ENCODE measurements around the gene PKHD1. TPM values are rescaled to one million over a fixed set of nuclear protein-coding genes. Genes with fewer than 3 reads are reported as not detected.

The PKHD1 gene
- total RNA-seq, 1 donor from 2014 or later = 0.16 TPM

GRCh38 chr6:51775942-51776860, 311.2 kb downstream of the PKHD1 start:
- no peak for TF ChIP-seq CTCF (conservative IDR thresholded peaks at IDR 0.05)
- Mint-ChIP-seq H3K9me3 (no peaks in the 10 kb centered on the region), H3K4me3 (no peak overlapping the region), H3K4me1 (peaks cover 4% of the 10 kb centered on the region), H3K36me3 (ENCODE audit: low read depth) (no peaks in the 10 kb centered on the region), H3K27ac (ENCODE audit: unreplicated experiment) (no peak overlapping the region), H3K27me3 (ENCODE audit: low read depth) (no peaks in the 10 kb centered on the region)
- no peak for DNase-seq (ENCODE audit: low read depth, low spot score)

GRCh38 chr6:51768087-51768486, 319.3 kb downstream of the PKHD1 start:
- peaks cover 17% of the 10 kb centered on the region for H3K9me3 Mint-ChIP-seq
- H3K36me3 Mint-ChIP-seq (ENCODE audit: low read depth) = peaks cover 9% of the 10 kb centered on the region
- no peak overlapping the region for H3K4me3 Mint-ChIP-seq

GRCh38 chr6:51765230-51765629, 322.2 kb downstream of the PKHD1 start:
- Mint-ChIP-seq H3K27ac (ENCODE audit: unreplicated experiment) (no peak overlapping the region), H3K27me3 (ENCODE audit: low read depth) (no peaks in the 10 kb centered on the region), H3K9me3 (peaks cover 20% of the 10 kb centered on the region), H3K4me1 (no peaks in the 10 kb centered on the region), H3K36me3 (ENCODE audit: low read depth) (peaks cover 13% of the 10 kb centered on the region), H3K4me3 (no peak overlapping the region)
- no peak for DNase-seq (ENCODE audit: low read depth, low spot score)
- TF ChIP-seq CTCF (conservative IDR thresholded peaks at IDR 0.05) = no peak

More at GRCh38 chr6:51768087-51768486, 319.3 kb downstream of the PKHD1 start:
- Mint-ChIP-seq H3K4me1 (no peaks in the 10 kb centered on the region), H3K27ac (ENCODE audit: unreplicated experiment) (no peak overlapping the region), H3K27me3 (ENCODE audit: low read depth) (no peaks in the 10 kb centered on the region)
- no peak for TF ChIP-seq CTCF (conservative IDR thresholded peaks at IDR 0.05)
- DNase-seq (ENCODE audit: low read depth, low spot score) = no peak

GRCh38 chr6:51753635-51754034, 333.8 kb downstream of the PKHD1 start:
- H3K36me3 Mint-ChIP-seq (ENCODE audit: low read depth) = no peaks in the 10 kb centered on the region
- peaks cover 3% of the 10 kb centered on the region for H3K9me3 Mint-ChIP-seq
- peak; percentile 45 for DNase-seq (ENCODE audit: low read depth, low spot score)
- no peaks in the 10 kb centered on the region for H3K27me3 Mint-ChIP-seq (ENCODE audit: low read depth)
- TF ChIP-seq CTCF (conservative IDR thresholded peaks at IDR 0.05) = peak; percentile 54
- no peak overlapping the region for H3K27ac Mint-ChIP-seq (ENCODE audit: unreplicated experiment)
- H3K4me1 Mint-ChIP-seq = peaks cover 10% of the 10 kb centered on the region
- H3K4me3 Mint-ChIP-seq = no peak overlapping the region

GRCh38 chr6:51743999-51744398, 343.4 kb downstream of the PKHD1 start:
- Mint-ChIP-seq H3K4me3 (no peak overlapping the region), H3K27me3 (ENCODE audit: low read depth) (no peaks in the 10 kb centered on the region), H3K36me3 (ENCODE audit: low read depth) (no peaks in the 10 kb centered on the region), H3K9me3 (peaks cover 8% of the 10 kb centered on the region), H3K4me1 (peaks cover 20% of the 10 kb centered on the region), H3K27ac (ENCODE audit: unreplicated experiment) (no peak overlapping the region)
- TF ChIP-seq CTCF (conservative IDR thresholded peaks at IDR 0.05) = no peak
- no peak for DNase-seq (ENCODE audit: low read depth, low spot score)

Data from neural crest cell (in vitro differentiated cells).